Glutamatergic neuron (in vitro differentiated cells): ENCODE data around the gene DMWD. TPM values are rescaled to one million over a fixed set of nuclear protein-coding genes. Genes with fewer than 3 reads are reported as not detected.

Source experiments
- DNase-seq: peaks from one replicate; pipeline ENCODE4 v3.0.0; 2022
- H3K27ac Mint-ChIP-seq: one replicate; pipeline ENCODE4 v1.8.0; 2020; ENCODE audit warnings: mild to moderate bottlenecking, mixed read lengths, inconsistent platforms; ENCODE audit not compliant: unreplicated experiment
- H3K27me3 Mint-ChIP-seq: one replicate; pipeline ENCODE4 v1.8.0; 2020; ENCODE audit warnings: mild to moderate bottlenecking, moderate library complexity, mixed read lengths, inconsistent platforms; ENCODE audit not compliant: unreplicated experiment
- H3K36me3 Mint-ChIP-seq: one replicate; pipeline ENCODE4 v1.8.0; 2020; ENCODE audit warnings: mild to moderate bottlenecking, mixed read lengths, inconsistent platforms; ENCODE audit not compliant: unreplicated experiment
- H3K4me1 Mint-ChIP-seq: one replicate; pipeline ENCODE4 v1.8.0; 2020; ENCODE audit warnings: mild to moderate bottlenecking, low read depth, mixed read lengths, inconsistent platforms; ENCODE audit not compliant: unreplicated experiment
- H3K4me3 Mint-ChIP-seq: one replicate; pipeline ENCODE4 v1.8.0; 2020; ENCODE audit warnings: mild to moderate bottlenecking, mixed read lengths, inconsistent platforms; ENCODE audit not compliant: unreplicated experiment
- H3K9me3 Mint-ChIP-seq: one replicate; pipeline ENCODE4 v1.8.0; 2020; ENCODE audit warnings: mild to moderate bottlenecking, moderate library complexity, mixed read lengths, inconsistent platforms; ENCODE audit not compliant: unreplicated experiment
- CTCF ChIP-seq: fragments of 200-600 bp; sonication (generic); IDR thresholded peaks from one replicate; pipeline ENCODE4 v1.5.0; 2021; ENCODE audit not compliant: partially characterized antibody, unreplicated experiment
- total RNA-seq: library from RNA; stranded (reverse); fragmentation: NEBNext Ultra II Directional; extraction: Animal tissue kit (Norgen Biotek cat#: 25700); gene quantifications from one replicate; pipeline ENCODE4 v1.2.1, GENCODE V29; 2021; ENCODE audit not compliant: unreplicated experiment

Gene DMWD
- total RNA-seq, 1 donor from 2014 or later: 123 TPM

DNA sequence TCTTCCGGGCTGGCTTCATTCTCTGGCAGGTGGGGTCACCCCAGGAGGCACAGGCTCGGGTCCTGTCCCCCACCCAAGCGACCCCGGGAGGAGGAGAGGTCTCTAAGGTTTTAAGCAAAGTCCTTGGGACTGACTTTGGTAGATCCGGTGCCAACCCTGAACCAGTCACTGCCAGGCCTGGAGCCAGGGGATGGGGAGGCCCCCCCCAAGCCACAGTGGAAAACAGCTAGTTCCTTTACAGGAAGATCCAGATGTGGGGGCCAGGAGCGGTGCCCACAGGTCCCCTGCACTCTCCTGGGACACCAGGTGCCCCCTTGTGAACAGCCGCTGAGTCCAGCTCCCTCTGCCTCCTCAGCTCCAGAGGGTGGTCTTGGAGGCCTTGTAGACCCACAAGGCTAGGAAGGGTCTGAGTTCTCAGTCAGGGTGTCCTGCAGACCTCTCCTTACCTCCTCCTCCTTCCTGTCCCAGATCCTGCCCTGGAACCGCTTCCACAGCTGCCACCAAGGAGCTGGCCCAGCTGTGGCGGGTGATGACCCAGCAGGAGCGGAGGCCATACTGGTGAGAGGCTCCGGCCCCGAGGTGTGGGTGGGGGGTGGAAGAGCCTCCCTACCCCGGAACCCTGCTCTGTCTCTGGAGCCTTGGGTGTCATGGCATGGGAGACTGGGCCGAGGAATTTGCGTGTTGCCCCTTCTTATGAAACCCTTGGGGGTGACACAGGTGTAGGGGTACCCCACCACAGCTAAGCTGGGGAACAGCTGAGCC, 29.6 kb downstream of the DMWD start:
- no peak overlapping the region for H3K4me3 Mint-ChIP-seq
- no peaks in the 10 kb centered on the region for H3K9me3 Mint-ChIP-seq
- no peaks in the 10 kb centered on the region for H3K36me3 Mint-ChIP-seq
- peaks cover 5% of the 10 kb centered on the region for H3K27me3 Mint-ChIP-seq
- no peak for DNase-seq
- H3K27ac Mint-ChIP-seq: no peak overlapping the region
- no peak for TF ChIP-seq CTCF
- H3K4me1 Mint-ChIP-seq: peaks cover 3% of the 10 kb centered on the region

- H3K27ac Mint-ChIP-seq: no peak overlapping the region
- H3K27me3 Mint-ChIP-seq: peaks cover 5% of the 10 kb centered on the region
- no peaks in the 10 kb centered on the region for H3K9me3 Mint-ChIP-seq
- no peaks in the 10 kb centered on the region for H3K36me3 Mint-ChIP-seq
- TF ChIP-seq CTCF: no peak
- H3K4me3 Mint-ChIP-seq: no peak overlapping the region
- peaks cover 3% of the 10 kb centered on the region for H3K4me1 Mint-ChIP-seq
- no peak for DNase-seq
Measured at GRCh38 chr19:45761714-45762113, 30.9 kb downstream of the DMWD start.

DNA sequence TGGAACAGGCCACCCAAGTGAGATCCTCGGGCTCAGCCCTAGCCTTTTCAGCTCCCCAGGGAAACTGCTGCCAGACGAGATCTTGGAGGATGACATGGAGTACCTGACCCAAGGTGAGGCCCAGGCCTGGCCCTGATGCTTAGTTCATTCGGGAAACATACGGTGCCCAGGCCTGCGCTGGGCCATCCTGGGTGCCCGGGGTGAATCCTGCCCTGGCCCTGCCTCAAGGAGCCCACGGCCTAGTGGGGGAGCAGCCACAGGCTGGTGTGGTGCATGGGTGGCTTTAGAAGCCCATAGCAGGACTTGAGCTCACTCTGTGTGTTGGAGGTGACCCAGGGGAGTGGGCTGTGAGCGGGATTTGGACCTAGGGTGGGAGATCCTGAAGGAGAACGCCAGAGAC, 33.7 kb downstream of the DMWD start:
- H3K27me3 Mint-ChIP-seq: peaks cover 2% of the 10 kb centered on the region
- H3K27ac Mint-ChIP-seq: no peak overlapping the region
- no peak for TF ChIP-seq CTCF
- H3K4me3 Mint-ChIP-seq: no peak overlapping the region
- DNase-seq: no peak
- H3K9me3 Mint-ChIP-seq: no peaks in the 10 kb centered on the region
- H3K4me1 Mint-ChIP-seq: no peaks in the 10 kb centered on the region
- no peaks in the 10 kb centered on the region for H3K36me3 Mint-ChIP-seq

GRCh38 chr19:45757695-45758094, 35.0 kb downstream of the DMWD start:
- Mint-ChIP-seq H3K4me3 (no peak overlapping the region), H3K4me1 (peaks cover 1% of the 10 kb centered on the region), H3K27ac (no peak overlapping the region), H3K36me3 (no peaks in the 10 kb centered on the region), H3K27me3 (peaks cover 2% of the 10 kb centered on the region), H3K9me3 (no peaks in the 10 kb centered on the region)
- DNase-seq: no peak
- no peak for TF ChIP-seq CTCF

DNA sequence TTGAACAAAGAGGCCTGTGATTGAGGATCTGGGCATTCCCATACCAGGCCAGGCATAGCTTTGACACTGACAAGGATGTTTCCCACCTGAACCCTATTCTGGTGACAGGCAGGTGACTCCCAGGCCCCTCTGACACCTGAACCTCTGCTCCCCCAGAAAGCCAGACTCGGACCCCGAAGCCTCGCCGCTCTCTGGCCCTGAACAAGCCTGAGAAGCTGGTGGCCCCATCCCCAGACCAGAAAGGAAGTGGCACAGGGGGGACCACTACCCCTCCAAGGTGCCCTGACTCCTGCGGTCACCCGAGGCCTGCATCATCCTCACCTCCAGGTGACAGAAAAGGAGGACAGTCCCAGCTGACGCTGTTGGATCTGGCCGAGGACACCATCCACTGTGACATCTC, 38.3 kb downstream of the DMWD start:
- TF ChIP-seq CTCF: no peak
- Mint-ChIP-seq H3K36me3 (no peaks in the 10 kb centered on the region), H3K4me3 (no peak overlapping the region), H3K9me3 (no peaks in the 10 kb centered on the region), H3K27me3 (peaks cover 3% of the 10 kb centered on the region), H3K27ac (no peak overlapping the region), H3K4me1 (peaks cover 1% of the 10 kb centered on the region)
- no peak for DNase-seq
